Stimulated activated CD4-positive, alpha-beta T cell treated with anti-CD3 and anti-CD28 coated beads, Interleukin-4, amount 100 ng/mL, for 4 hours (primary cell): ENCODE data around the gene SBNO1.
"Not testable (repeated sequence)": the region's sequence is repeated elsewhere in the genome, so short reads cannot be mapped to it uniquely, and the experiment has no call there.

Experiments
- DNase-seq, 2 experiments: peaks; one replicate each; pipeline ENCODE4 v3.0.0-alpha.2; 2020

Gene SBNO1

GRCh38 chr12:123267991-123268843, 96.4 kb downstream of the SBNO1 start:
- DNase-seq: no peak

DNA sequence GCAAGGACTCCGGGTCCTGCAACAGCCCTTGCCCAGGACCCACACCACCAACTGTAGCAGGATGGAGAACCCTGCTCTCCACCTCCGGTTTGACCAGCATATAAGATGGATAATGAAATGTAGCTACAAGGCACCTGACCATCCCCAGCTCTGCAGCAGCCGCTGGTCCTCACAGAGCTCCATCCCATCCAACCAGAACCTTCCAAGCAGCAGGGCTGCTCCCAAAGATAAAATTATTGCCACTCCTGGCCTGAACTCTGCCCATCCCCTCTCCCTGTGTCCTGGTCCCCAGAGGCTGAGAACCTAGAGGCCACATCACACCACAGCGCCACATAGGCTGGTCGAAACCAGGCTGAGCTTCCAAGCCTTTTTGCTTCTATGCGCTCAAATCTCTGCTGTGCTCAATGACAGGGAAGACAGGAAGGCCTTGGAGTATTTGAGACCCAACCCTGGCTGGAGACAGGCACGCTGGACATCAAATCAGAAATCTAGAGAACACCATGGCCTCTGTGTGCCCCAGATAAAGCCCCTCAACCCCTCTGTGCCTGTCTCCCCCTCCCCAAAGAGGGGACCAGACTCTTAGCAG, 97.2 kb downstream of the SBNO1 start:
- DNase-seq: no peak

DNA sequence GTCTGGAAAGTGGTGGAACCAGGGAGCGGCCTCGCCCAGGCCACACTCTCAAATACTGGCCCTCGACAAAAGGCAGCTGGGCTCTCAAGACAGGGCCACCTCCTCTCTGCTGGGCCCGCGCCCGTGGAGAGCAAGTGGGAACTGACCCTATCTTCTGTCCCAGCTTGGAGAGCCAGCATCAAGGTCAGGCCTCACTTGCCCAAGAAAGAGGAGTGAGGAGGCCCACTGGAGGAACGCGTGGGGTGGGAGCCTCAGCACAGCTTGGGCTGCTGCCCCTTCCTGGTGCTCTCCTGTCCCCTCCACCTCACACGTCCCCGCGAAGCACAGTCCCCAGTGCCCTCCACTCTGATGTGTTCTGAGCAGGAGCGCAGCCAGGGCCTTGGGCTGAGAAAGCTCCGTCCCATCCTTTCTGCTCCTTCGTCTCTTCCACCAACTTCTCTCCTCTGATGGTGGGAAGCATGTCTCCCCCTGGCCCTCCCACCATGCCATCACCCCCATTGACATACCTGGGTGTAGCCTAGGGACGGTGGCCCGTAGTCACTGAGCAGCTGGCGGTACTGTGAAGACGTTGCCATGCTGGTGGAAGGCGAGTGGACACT, 97.9 kb downstream of the SBNO1 start:
- no peak for DNase-seq

DNA sequence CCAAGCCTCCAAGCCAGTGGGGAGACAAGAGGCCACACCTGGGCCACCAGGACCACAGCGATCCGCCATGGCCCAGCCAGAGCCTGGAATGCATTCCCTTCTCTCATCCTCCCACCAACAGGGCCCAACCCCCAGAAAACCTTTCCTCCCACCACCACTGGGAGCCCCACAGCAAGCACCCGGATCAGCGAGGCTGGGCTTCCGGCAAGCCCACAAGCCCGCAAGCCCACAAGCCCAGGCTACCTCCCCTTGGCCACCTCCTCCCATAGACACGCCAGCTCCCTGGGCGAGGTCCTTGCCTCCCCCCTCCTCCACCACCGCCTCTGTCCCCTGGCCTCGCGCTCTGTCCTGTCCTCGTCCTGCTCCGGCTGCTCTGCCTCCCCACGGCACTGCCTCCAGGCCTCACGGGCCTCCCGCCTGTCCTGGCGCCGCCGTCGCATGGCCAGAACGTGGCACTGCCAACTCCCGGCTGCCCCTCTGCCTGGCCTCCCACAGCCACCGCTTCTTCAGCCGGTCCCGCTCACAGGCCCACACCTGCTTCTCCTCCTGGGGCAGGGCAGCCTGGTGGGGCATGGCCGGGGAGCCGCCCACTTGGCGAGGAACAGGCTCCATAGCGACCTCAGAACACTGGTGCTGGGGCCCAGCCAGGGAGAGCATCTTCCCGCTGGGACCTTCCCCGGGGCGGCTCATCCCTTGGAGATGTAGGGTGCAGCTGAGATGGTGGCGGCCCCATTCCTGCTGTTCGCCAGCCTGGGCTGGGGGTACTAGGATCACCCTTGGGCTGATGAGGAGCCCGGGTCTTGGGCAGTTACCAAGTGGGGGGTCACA, 98.6 kb downstream of the SBNO1 start:
- DNase-seq: no peak

- DNase-seq: no peak
Observed at GRCh38 chr12:123264642-123265041, 100.0 kb downstream of the SBNO1 start.

GRCh38 chr12:123263196-123263817, 101.3 kb downstream of the SBNO1 start:
- DNase-seq: no peak

GRCh38 chr12:123261196-123261595, 103.5 kb downstream of the SBNO1 start:
- no peak for DNase-seq

DNA sequence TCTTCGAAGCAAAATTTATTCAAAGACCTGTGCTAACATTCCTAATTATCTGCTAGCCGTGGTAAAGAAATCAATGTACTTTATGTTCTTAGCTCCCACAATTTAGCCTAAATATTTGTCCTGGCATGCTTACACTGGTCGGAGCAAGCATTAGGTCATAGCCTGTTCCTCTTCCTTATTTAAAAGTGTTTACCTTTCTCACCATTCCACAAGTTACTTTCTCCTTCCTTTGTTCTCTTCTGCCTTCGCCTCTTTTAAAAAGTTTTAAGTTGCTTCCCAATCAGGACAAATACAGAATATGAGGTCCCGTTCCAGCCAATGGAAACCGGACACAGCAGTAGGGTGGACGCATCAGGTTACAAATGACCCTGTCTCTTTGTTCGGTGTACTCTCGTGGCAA, 104.6 kb downstream of the SBNO1 start:
- no peak for DNase-seq

DNA sequence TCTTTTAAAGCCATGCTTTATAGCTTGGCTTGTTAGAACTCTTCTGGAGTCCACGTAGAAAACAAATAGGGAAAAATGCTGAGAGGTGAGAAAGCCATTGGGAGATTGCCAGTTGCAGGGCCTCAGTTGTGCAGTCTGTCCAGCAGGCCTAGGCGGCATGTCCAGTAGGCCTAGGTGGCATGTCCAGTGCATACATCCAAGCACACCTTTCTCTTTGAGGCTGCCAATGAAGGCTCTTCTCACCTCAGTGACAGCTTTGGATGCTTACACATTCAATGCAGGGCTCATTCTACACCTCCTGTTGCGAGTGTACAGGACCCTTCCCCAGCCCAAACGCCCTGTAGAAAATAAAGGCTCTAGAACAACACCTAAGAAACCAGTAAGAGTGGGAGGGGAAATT, 106.1 kb downstream of the SBNO1 start:
- no peak for DNase-seq

DNA sequence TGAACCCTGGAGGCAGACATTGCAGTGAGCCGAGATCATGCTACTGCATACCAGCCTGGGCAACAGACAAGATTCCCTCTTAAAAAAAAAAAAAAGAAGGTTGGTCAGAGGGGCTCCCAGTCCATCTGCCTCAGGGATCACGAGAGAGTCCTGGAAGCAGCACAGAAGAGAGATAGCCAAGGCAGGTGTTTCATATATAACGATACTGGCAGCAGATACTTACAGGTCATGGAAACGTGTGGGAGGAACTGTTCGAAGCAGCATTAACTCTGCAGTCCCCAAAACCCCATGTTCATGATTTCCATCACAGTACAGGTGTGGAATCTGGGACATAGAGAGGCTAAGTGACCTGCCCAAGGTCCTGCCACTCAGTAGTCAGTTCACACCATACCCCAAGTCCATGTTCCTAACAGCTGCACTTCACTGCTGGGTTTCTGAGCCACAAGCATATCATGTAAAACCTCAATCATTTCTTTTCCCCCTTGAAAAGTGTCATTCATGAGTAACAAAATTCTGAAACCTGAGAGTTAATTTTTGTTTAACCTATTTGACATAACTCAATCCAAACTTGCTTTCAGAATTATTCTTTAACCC, 109.7 kb downstream of the SBNO1 start:
- DNase-seq: no peak

DNA sequence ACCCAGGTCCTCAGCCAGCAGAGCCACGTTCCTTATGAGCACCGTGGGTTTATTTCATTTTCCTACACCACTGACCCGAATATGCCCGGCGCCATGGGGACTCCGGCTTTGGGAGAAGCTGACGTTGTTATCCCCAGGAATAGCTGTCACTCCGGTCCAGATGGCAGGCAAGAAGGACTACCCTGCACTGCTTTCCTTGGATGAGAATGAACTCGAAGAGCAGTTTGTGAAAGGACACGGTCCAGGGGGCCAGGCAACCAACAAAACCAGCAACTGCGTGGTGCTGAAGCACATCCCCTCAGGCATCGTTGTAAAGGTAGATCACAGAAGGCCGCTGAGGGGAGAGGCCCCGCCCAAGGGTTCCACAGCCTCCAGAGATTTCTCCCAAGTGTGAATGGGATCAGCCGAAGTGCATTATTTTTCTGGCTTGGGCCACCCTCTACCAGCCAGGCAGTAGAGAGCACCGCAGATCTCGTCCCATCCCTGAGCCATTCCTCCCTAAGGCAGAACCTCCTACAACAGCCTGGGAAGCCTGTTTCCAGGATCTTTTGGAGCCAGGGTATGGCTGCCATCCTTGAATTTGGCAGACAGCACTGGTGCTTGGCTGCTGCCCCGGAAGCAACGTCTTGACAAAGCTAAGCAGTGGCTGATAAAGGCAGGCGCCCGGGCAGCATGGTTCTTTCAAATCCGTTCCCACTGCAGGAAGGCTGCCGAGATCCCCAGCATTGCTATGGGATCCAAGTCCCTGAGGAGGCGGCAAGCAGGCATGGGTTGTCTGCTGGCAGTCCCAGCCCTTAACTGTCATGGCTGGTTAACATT, 110.8 kb downstream of the SBNO1 start:
- DNase-seq: no peak

GRCh38 chr12:123252365-123252764, 112.3 kb downstream of the SBNO1 start:
- DNase-seq: not testable (repeated sequence)

- no peak for DNase-seq
Observed at GRCh38 chr12:123251403-123252076, 113.1 kb downstream of the SBNO1 start.

DNA sequence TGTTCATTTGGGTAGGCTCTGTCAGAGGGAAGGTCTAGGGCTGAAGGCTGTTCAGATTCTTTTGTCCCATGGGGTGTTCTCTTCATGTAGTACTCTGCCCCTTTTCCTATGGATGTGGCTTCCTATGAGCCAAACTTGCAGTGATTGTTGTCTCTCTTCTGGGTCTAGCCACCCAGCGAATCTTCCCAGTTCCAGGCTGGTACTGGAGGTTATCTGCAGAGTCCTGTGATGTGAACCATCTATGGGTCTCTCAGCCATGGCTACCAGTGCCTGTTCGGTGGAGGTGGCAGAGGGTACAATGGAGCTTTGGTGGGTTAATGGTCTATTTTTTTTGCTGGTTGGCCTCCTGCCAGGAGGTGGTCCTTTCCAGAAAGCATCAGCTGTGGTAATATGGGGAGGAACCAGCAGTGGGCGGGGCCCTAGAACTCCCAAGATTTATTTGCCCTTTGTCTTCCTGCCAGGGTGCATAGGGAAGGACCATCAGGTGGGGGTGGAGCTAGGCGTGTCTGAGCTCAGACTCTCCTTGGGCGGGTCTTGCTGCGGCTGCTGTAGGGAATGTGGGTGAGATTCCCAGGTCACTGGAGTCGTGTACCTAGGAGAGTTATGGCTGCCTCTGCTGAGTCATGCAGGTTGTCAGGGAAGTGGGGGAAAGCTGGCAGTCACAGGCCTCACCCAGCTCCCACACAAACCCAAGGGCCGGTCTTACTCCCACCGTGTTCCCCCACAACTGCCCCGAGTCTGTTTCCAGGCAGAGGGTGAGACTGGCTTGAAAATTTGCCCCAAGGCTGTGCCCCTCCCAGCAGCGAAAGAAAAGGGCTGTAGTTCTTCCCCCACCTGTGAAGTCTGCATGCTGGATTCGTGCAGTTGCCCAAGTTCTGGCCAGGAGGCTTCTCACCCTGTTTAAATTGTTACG, 113.9 kb downstream of the SBNO1 start:
- no peak for DNase-seq

GRCh38 chr12:123248996-123249741, 115.5 kb downstream of the SBNO1 start:
- not testable (repeated sequence) for DNase-seq

DNA sequence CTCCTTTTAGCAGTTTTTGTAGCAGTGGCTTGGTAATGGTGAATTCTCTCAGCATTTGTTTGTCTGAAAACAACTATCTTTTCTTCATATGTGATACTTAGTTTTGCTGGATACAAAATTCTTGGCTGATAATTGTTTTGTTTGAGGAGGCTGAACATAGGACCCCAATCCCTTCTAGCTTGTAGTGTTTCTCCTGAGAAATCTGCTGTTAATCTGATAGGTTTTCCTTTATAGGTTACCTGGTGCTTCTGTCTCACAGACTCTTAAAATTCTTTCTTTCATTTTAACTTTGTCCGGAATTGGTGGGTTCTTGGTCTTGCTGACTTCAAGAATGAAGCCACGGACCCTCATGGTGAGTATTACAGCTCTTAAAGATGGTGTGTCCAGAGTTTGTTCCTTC, 116.5 kb downstream of the SBNO1 start:
- not testable (repeated sequence) for DNase-seq

GRCh38 chr12:123245678-123246077, 119.0 kb downstream of the SBNO1 start:
- no peak for DNase-seq

DNA sequence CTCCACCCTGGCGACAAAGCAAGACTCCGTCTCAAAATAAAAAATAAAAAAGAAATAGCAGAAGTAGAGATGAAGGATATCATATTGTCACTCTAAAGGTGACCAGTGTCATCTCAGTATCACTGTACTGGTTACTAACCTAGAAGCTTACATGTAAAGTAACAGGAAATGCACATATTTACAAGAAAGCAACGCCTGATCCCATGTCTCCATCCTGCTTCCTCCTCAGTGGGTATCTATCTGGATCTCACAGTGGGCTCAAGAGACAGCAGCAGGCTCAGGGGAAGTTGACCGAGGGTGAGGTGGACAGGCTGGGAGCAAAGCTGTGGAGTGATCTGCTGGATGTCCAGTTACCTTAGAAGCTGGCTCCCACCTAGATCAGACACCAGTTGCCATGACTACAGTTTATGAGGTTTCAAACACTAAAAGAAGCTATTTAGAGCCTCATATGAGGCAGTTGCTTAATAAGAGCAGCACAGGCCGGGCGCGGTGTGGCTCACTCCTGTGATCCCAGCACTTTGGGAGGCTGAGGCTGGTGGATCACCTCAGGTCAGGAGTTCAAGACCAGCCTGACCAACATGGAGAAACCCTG, 120.9 kb downstream of the SBNO1 start:
- no peak for DNase-seq
